HG02798 (cell line): ENCODE results near the gene LHFPL6.

Experiments used
- ATAC-seq: cut with Tn5 transposase; IDR thresholded peaks from one replicate; pipeline ENCODE4 v1.9.1; 2021; ENCODE audit warnings: mild to moderate bottlenecking; ENCODE audit not compliant: unreplicated experiment, poor library complexity

Gene LHFPL6

GRCh38 chr13:39602614-39603366 lies at the start of gene LHFPL6:
Gene LHFPL6, minus strand, starts transcription at chr13:39603193.
- peak; percentile 96 for ATAC-seq

- no peak for ATAC-seq
Observed at GRCh38 chr13:39646122-39646521, 43.1 kb upstream of the LHFPL6 start.

- no peak for ATAC-seq
Observed at GRCh38 chr13:39641645-39642044, 38.7 kb upstream of the LHFPL6 start.

GRCh38 chr13:39637890-39638289 lies 34.9 kb upstream of the LHFPL6 start:
- no peak for ATAC-seq

- ATAC-seq: no peak
Observed at GRCh38 chr13:39635564-39635963, 32.6 kb upstream of the LHFPL6 start.

- no peak for ATAC-seq
Observed at GRCh38 chr13:39632994-39633393, 30.0 kb upstream of the LHFPL6 start.

GRCh38 chr13:39631307-39631706 lies 28.3 kb upstream of the LHFPL6 start:
- ATAC-seq: no peak

GRCh38 chr13:39623466-39623865 lies 20.5 kb upstream of the LHFPL6 start:
- no peak for ATAC-seq

- no peak for ATAC-seq
Observed at GRCh38 chr13:39618561-39618960, 15.6 kb upstream of the LHFPL6 start.

GRCh38 chr13:39616087-39616694 lies 13.2 kb upstream of the LHFPL6 start:
- ATAC-seq: peak; percentile 76

GRCh38 chr13:39612023-39612637 lies 9.1 kb upstream of the LHFPL6 start:
- no peak for ATAC-seq

- ATAC-seq: no peak
Observed at GRCh38 chr13:39607876-39608275, 4.9 kb upstream of the LHFPL6 start.

- ATAC-seq: no peak
Observed at GRCh38 chr13:39605677-39606320, 2.8 kb upstream of the LHFPL6 start.

GRCh38 chr13:39604756-39605155 lies 1.8 kb upstream of the LHFPL6 start:
- ATAC-seq: no peak

- peak; percentile 33 for ATAC-seq
Observed at GRCh38 chr13:39603424-39603947, 493 bp upstream of the LHFPL6 start.

GRCh38 chr13:39602277-39602613 lies 748 bp downstream of the LHFPL6 start:
- ATAC-seq: peak; percentile 21

GRCh38 chr13:39601636-39602035 lies 1.4 kb downstream of the LHFPL6 start:
- ATAC-seq: no peak

GRCh38 chr13:39600766-39601165 lies 2.2 kb downstream of the LHFPL6 start:
- no peak for ATAC-seq

- no peak for ATAC-seq
Observed at GRCh38 chr13:39599842-39600241, 3.2 kb downstream of the LHFPL6 start.

- ATAC-seq: no peak
Observed at GRCh38 chr13:39599012-39599411, 4.0 kb downstream of the LHFPL6 start.

GRCh38 chr13:39597838-39598237 lies 5.2 kb downstream of the LHFPL6 start:
- ATAC-seq: no peak
